Neural progenitor cell (in vitro differentiated cells): ENCODE results near the gene PWWP2A. TPM values are rescaled to one million over a fixed set of nuclear protein-coding genes. Genes with fewer than 3 reads are reported as not detected.

ENCODE experiments used
- DNase-seq: peaks from one replicate; pipeline ENCODE4 v3.0.0-alpha.2; 2016; ENCODE audit warnings: low spot score
- H2AFZ ChIP-seq: fragments of 200-600 bp; sonication (generic); replicated peaks from 2 replicates; pipeline ENCODE4 v1.6.1; 2016; ENCODE audit warnings: antibody characterized with exemption
- H3F3A ChIP-seq: fragments of 200-600 bp; sonication (generic); 2 replicates; pipeline ENCODE4 v1.6.1; 2016; ENCODE audit warnings: antibody characterized with exemption, low read depth
- H3K27ac ChIP-seq: fragments of 200-600 bp; sonication (generic); 2 replicates; pipeline ENCODE4 v1.5.1; 2016; ENCODE audit warnings: mild to moderate bottlenecking
- H3K27me3 ChIP-seq: fragments of 200-600 bp; sonication (generic); 2 replicates; pipeline ENCODE4 v1.6.1; 2016; ENCODE audit warnings: mild to moderate bottlenecking, moderate library complexity
- H3K36me3 ChIP-seq: fragments of 200-600 bp; sonication (generic); 2 replicates; pipeline ENCODE4 v1.5.1; 2016
- H3K4me1 ChIP-seq: fragments of 200-600 bp; sonication (generic); 2 replicates; pipeline ENCODE4 v1.6.1; 2016; ENCODE audit warnings: mixed run types
- H3K4me2 ChIP-seq: fragments of 200-600 bp; sonication (generic); 2 replicates; pipeline ENCODE4 v1.6.1; 2016
- H3K4me3 ChIP-seq: fragments of 200-600 bp; sonication (generic); 2 replicates; pipeline ENCODE4 v1.5.1; 2016
- H3K79me2 ChIP-seq: fragments of 200-600 bp; sonication (generic); 2 replicates; pipeline ENCODE4 v1.6.1; 2016; ENCODE audit warnings: low read depth
- H3K9ac ChIP-seq: fragments of 200-600 bp; sonication (generic); 2 replicates; pipeline ENCODE4 v1.6.1; 2016
- H3K9me3 ChIP-seq: fragments of 200-600 bp; sonication (generic); 2 replicates; pipeline ENCODE4 v1.5.1; 2016; ENCODE audit warnings: low read depth
- H4K20me1 ChIP-seq: fragments of 200-600 bp; sonication (generic); 2 replicates; pipeline ENCODE4 v1.6.1; 2016; ENCODE audit warnings: low read depth
- H3K27ac Mint-ChIP-seq: 3 replicates; pipeline ENCODE4 v1.8.0; 2021; ENCODE audit warnings: mixed read lengths
- H3K27me3 Mint-ChIP-seq: 2 replicates; pipeline ENCODE4 v1.8.0; 2022; ENCODE audit warnings: low read depth, mild to moderate bottlenecking, inconsistent platforms, moderate library complexity, mixed read lengths; ENCODE audit not compliant: insufficient read depth
- H3K36me3 Mint-ChIP-seq: 3 replicates; pipeline ENCODE4 v1.8.0; 2021; ENCODE audit warnings: mixed read lengths
- H3K4me1 Mint-ChIP-seq: 3 replicates; pipeline ENCODE4 v1.8.0; 2021; ENCODE audit warnings: mixed read lengths
- H3K4me3 Mint-ChIP-seq: 3 replicates; pipeline ENCODE4 v1.8.0; 2021; ENCODE audit warnings: mild to moderate bottlenecking, moderate library complexity, mixed read lengths
- H3K9me3 Mint-ChIP-seq: 3 replicates; pipeline ENCODE4 v1.8.0; 2020; ENCODE audit warnings: mixed read lengths
- CTCF ChIP-seq: fragments of 200-600 bp; sonication (generic); IDR thresholded peaks from 2 replicates; pipeline ENCODE4 v1.5.1; 2017; ENCODE audit warnings: antibody characterized with exemption, mild to moderate bottlenecking
- EZH2 ChIP-seq: fragments of 200-600 bp; sonication (generic); IDR thresholded peaks from 2 replicates; pipeline ENCODE4 v1.6.1; 2017; ENCODE audit warnings: antibody characterized with exemption, mild to moderate bottlenecking, moderate library complexity
- EZH2phosphoT487 ChIP-seq: fragments of 200-600 bp; sonication (generic); IDR thresholded peaks from 2 replicates; pipeline ENCODE4 v1.6.1; 2017; ENCODE audit warnings: antibody characterized with exemption
- total RNA-seq: library from RNA; depleted of rRNA; stranded (reverse); fragments of >200 nt; gene quantifications from 2 replicates; pipeline ENCODE4 v1.2.3, GENCODE V29; 2015; ENCODE audit warnings: low replicate concordance

The PWWP2A gene
- total RNA-seq, 1 donor from 2014 or later = 49.0 TPM

DNA sequence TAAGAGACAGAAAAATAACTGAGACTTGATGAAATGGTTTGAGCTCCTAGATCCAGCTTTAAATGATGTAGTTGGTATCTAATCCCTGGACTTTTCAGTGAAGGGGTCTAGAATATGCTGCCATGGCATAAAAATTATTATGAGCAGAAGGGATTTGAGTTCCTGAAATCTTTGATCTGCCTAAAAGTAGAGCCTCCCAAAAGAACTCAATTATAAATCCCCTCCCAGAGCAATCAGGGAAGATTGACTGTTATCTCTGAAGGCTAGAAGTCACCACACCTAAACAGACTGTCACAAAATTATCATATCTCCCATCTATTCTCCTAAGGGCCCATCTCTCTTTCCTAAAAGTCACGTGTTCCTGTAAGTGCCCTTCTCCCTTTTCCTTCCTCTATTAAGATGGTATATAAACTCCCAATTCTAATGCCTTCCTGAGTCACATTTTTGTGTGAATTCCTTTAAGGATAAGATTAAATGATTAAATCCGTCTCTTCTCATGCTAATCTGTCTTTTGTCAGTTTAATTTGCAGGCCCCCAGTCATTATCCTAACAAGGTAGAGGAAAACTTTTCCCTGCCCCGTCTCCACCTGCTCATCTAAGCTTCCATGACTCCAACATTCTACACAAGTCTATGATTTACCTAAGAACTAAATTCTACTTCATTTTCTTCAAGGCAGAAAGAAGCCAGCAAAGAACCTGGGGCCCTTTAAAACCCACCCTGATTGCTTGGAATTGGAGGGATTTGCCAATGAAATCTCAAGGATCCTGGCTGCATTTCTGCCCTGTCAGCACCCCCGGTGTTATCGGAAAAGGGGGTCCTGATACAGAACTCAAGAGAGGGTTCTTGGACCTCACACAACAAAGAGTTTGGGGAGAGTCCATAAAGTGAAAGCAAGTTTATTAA, 47.1 kb upstream of the PWWP2A start:
- H3K9me3 Mint-ChIP-seq = no peaks in the 10 kb centered on the region
- Histone ChIP-seq H3K27ac (peak overlapping the region; percentile 65), H3K9ac (no peak overlapping the region), H3K27me3 (no peaks in the 10 kb centered on the region), H3K4me1 (peaks cover 28% of the 10 kb centered on the region), H3K79me2 (no peaks in the 10 kb centered on the region), H3K36me3 (no peaks in the 10 kb centered on the region), H3K4me3 (no peak overlapping the region), H3F3A (peaks cover 31% of the 10 kb centered on the region), H4K20me1 (no peaks in the 10 kb centered on the region), H3K4me2 (peak overlapping the region; percentile 53), H3K9me3 (no peaks in the 10 kb centered on the region), H2AFZ (peak overlapping the region; percentile 93)
- peaks cover 2% of the 10 kb centered on the region for H3K36me3 Mint-ChIP-seq
- DNase-seq = peak; percentile 61
- no peak overlapping the region for H3K27ac Mint-ChIP-seq
- H3K4me3 Mint-ChIP-seq = no peak overlapping the region
- TF ChIP-seq EZH2 = no peak
- no peak for TF ChIP-seq CTCF
- peak; percentile 38 for TF ChIP-seq EZH2phosphoT487
- peaks cover 6% of the 10 kb centered on the region for H3K27me3 Mint-ChIP-seq
- peaks cover 47% of the 10 kb centered on the region for H3K4me1 Mint-ChIP-seq

- peaks cover 37% of the 10 kb centered on the region for H3K4me1 ChIP-seq
- peak; percentile 83 for DNase-seq
- Mint-ChIP-seq H3K27ac (peak overlapping the region; percentile 28), H3K36me3 (peaks cover 2% of the 10 kb centered on the region), H3K4me3 (peak overlapping the region; percentile 1), H3K27me3 (peaks cover 6% of the 10 kb centered on the region), H3K9me3 (no peaks in the 10 kb centered on the region), H3K4me1 (peaks cover 52% of the 10 kb centered on the region)
- TF ChIP-seq EZH2phosphoT487 (no peak), EZH2 (no peak), CTCF (no peak)
- H3K9me3 ChIP-seq = no peaks in the 10 kb centered on the region
- H3K36me3 ChIP-seq = no peaks in the 10 kb centered on the region
- no peaks in the 10 kb centered on the region for H3K27me3 ChIP-seq
- H3F3A ChIP-seq = peaks cover 36% of the 10 kb centered on the region
- H3K9ac ChIP-seq = no peak overlapping the region
- no peaks in the 10 kb centered on the region for H4K20me1 ChIP-seq
- H3K4me2 ChIP-seq = peak overlapping the region; percentile 53
- no peaks in the 10 kb centered on the region for H3K79me2 ChIP-seq
- no peak overlapping the region for H3K4me3 ChIP-seq
- peak overlapping the region; percentile 65 for H3K27ac ChIP-seq
- peak overlapping the region; percentile 60 for H2AFZ ChIP-seq
These were observed 46.2 kb upstream of the PWWP2A start for GRCh38 chr5:160165137-160166068.

DNA sequence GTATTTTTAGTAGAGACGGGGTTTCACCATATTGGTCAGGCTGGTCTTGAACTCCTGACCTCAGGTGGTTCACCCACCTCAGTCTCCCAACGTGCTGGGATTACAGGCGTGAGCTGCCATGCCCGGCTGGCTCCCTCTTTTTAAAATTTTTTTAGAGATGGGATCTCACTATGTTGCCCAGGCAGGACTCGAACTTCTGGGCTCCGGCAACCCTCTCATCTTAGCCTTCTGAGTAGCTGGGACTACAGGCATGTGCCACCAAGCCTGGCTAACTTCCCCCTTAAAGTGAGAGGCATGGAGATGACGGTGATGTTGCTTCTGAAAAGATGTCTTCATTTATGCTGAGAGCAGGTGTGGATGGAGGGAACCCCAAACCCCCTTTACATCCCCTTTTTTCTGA, 43.7 kb upstream of the PWWP2A start:
- Mint-ChIP-seq H3K27me3 (peaks cover 6% of the 10 kb centered on the region), H3K36me3 (peaks cover 2% of the 10 kb centered on the region), H3K4me1 (peaks cover 51% of the 10 kb centered on the region), H3K9me3 (no peaks in the 10 kb centered on the region), H3K27ac (no peak overlapping the region), H3K4me3 (no peak overlapping the region)
- H3K27ac ChIP-seq = no peak overlapping the region
- H3F3A ChIP-seq = peaks cover 47% of the 10 kb centered on the region
- no peaks in the 10 kb centered on the region for H4K20me1 ChIP-seq
- no peak for DNase-seq
- H2AFZ ChIP-seq = no peak overlapping the region
- no peak overlapping the region for H3K4me2 ChIP-seq
- peaks cover 44% of the 10 kb centered on the region for H3K4me1 ChIP-seq
- H3K27me3 ChIP-seq = no peaks in the 10 kb centered on the region
- H3K36me3 ChIP-seq = no peaks in the 10 kb centered on the region
- H3K79me2 ChIP-seq = no peaks in the 10 kb centered on the region
- H3K9ac ChIP-seq = no peak overlapping the region
- no peak overlapping the region for H3K4me3 ChIP-seq
- TF ChIP-seq EZH2phosphoT487 = no peak
- no peak for TF ChIP-seq CTCF
- no peak for TF ChIP-seq EZH2
- H3K9me3 ChIP-seq = no peaks in the 10 kb centered on the region
